22Rv1 (cell line): ENCODE data around the gene SESTD1.

Experiments used
- ZFX ChIP-seq: fragments of 450-650 bp; IDR thresholded peaks from 2 replicates; pipeline ENCODE4 v1.6.1; 2017; ENCODE audit warnings: antibody characterized with exemption, borderline replicate concordance
- TF ChIP-seq, protein P1 (sequence below): fragments of 450-650 bp; IDR thresholded peaks from 2 replicates; pipeline ENCODE4 v1.5.1; 2017; ENCODE audit warnings: mild to moderate bottlenecking

DNA sequence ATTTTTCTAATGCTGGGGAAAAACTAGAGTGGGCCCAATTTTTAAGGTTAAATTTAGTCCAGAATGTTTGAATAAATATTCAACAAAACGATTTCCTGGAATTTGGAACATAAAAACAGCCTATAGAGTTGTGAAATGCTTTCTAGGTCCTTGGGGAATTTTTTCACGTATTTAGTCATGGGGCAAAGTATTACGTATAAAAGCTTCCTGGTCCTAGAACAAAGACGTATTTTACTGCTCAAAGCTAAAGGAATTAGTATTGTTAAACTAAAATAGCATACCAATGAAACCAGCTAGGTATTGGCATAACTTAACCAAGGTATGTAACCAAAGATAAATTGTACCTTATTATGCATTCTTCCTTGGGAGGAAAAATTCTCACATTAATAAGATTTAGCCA, 1.6 kb downstream of the SESTD1 start:
- TF ChIP-seq, protein P1, sequence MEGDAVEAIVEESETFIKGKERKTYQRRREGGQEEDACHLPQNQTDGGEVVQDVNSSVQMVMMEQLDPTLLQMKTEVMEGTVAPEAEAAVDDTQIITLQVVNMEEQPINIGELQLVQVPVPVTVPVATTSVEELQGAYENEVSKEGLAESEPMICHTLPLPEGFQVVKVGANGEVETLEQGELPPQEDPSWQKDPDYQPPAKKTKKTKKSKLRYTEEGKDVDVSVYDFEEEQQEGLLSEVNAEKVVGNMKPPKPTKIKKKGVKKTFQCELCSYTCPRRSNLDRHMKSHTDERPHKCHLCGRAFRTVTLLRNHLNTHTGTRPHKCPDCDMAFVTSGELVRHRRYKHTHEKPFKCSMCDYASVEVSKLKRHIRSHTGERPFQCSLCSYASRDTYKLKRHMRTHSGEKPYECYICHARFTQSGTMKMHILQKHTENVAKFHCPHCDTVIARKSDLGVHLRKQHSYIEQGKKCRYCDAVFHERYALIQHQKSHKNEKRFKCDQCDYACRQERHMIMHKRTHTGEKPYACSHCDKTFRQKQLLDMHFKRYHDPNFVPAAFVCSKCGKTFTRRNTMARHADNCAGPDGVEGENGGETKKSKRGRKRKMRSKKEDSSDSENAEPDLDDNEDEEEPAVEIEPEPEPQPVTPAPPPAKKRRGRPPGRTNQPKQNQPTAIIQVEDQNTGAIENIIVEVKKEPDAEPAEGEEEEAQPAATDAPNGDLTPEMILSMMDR: no peak
- no peak for TF ChIP-seq ZFX
